ENCODE data around the gene HLA-DQA2. TPM values are rescaled to one million over a fixed set of nuclear protein-coding genes. Genes with fewer than 3 reads are reported as not detected.
"Not testable (repeated sequence)": the region's sequence is repeated elsewhere in the genome, so short reads cannot be mapped to it uniquely, and the experiment has no call there.

HLA-DQA2 gene
- total RNA-seq, 6 experiments from 2014 or later = 0.25 to 7.7 (median 0.72) TPM; not detected in 1

DNA sequence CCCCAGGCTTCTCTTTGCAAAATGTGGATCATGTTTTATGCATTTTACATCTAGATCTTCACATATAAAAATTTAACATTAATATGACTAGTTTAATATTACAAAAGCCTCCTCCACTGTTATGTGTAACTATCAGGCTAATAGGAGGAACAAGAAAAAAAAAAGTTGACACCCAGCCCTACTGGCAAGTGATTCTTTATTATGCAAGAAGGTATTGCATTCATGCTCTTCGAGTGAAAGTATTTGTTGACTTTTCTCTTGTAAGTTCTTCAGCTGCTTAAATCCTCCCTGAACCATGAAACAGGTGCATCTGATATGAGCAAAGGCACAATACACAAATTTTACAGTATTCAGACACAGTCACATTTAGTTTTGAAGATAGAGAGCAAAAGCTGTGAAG is 22.9 kb downstream of the HLA-DQA2 start:
- Histone ChIP-seq H3K27ac (no peak overlapping the region), H3K4me3 (no peak overlapping the region), H3K27me3 (no peaks in the 10 kb centered on the region), H3K9me3 (no peaks in the 10 kb centered on the region), H3K36me3 (no peaks in the 10 kb centered on the region), H3K4me1 (no peaks in the 10 kb centered on the region)
- 10% methylated on average over 1 of the region's 1 CpG for WGBS (ENCODE audit: insufficient coverage, low coverage, low lambda C conversion rate, missing lambda C conversion rate)
- ATAC-seq (no peak), DNase-seq (no peak)
- intact Hi-C loops (cut with DNase I) = no loop called here
- TF ChIP-seq POLR2A (IDR thresholded peaks at IDR 0.05) = no peak
- TF ChIP-seq, protein P1, sequence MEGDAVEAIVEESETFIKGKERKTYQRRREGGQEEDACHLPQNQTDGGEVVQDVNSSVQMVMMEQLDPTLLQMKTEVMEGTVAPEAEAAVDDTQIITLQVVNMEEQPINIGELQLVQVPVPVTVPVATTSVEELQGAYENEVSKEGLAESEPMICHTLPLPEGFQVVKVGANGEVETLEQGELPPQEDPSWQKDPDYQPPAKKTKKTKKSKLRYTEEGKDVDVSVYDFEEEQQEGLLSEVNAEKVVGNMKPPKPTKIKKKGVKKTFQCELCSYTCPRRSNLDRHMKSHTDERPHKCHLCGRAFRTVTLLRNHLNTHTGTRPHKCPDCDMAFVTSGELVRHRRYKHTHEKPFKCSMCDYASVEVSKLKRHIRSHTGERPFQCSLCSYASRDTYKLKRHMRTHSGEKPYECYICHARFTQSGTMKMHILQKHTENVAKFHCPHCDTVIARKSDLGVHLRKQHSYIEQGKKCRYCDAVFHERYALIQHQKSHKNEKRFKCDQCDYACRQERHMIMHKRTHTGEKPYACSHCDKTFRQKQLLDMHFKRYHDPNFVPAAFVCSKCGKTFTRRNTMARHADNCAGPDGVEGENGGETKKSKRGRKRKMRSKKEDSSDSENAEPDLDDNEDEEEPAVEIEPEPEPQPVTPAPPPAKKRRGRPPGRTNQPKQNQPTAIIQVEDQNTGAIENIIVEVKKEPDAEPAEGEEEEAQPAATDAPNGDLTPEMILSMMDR (IDR thresholded peaks at IDR 0.05) = no peak

DNA sequence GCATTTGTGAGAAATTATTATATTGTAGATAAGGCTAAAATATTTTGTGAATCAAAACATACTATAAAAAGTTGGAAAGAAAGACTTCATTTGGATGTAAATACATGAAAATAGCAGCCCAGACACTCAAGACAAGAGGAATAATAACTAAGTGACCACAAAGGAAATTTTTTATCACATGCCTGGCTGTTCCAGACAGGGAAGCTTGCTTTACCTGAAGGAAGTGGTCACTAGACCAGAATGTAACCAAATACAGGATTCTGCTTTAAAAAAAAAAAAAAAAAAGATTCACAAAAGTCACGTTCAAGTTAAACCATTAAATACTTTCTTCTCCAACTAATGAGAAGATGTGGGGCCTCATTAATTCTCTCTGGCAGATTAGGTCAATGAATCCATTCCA is 31.5 kb downstream of the HLA-DQA2 start:
- H3K27ac ChIP-seq = no peak overlapping the region
- TF ChIP-seq, protein P1 (IDR thresholded peaks at IDR 0.05) = no peak
- no peak for TF ChIP-seq POLR2A (IDR thresholded peaks at IDR 0.05)
- H3K4me1 ChIP-seq = no peaks in the 10 kb centered on the region
- no peaks in the 10 kb centered on the region for H3K9me3 ChIP-seq
- H3K27me3 ChIP-seq = no peaks in the 10 kb centered on the region
- H3K36me3 ChIP-seq = no peaks in the 10 kb centered on the region
- ATAC-seq = no peak
- DNase-seq = no peak
- WGBS (ENCODE audit: insufficient coverage, low coverage, low lambda C conversion rate, missing lambda C conversion rate) = 11% methylated on average over 1 of the region's 1 CpG
- no peak overlapping the region for H3K4me3 ChIP-seq
- intact Hi-C loops (cut with DNase I) = no loop called here

- ATAC-seq (no peak), DNase-seq (no peak)
- Histone ChIP-seq H3K27me3 (no peaks in the 10 kb centered on the region), H3K9me3 (no peaks in the 10 kb centered on the region), H3K4me1 (no peaks in the 10 kb centered on the region), H3K27ac (no peak overlapping the region), H3K4me3 (no peak overlapping the region), H3K36me3 (no peaks in the 10 kb centered on the region)
- WGBS (ENCODE audit: insufficient coverage, low coverage, low lambda C conversion rate, missing lambda C conversion rate) = 43% methylated on average over 1 of the region's 1 CpG
- TF ChIP-seq, protein P1 (IDR thresholded peaks at IDR 0.05) = no peak
- no peak for TF ChIP-seq POLR2A (IDR thresholded peaks at IDR 0.05)
- intact Hi-C loops (cut with DNase I) = no loop called here
These were observed 33.2 kb downstream of the HLA-DQA2 start for GRCh38 chr6:32774426-32774825.

DNA sequence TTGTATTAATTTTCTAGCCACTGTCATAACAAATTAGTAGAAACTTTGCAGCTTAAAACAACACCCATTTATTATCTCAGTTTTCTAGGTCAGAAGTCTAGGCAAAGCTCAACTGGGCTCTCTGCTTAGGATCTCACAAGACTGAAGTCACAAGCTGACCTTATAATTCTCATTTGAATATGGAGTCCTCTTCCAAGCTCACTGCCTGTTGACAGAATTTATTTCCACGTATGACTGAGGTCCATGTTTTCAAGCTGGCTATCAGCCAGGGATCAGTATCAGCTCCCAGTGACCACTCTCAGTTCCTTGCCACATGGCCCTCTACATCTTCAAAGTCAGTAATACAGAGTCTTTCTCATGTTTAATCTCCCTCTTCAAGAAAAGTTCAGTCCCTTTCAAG is 33.9 kb downstream of the HLA-DQA2 start:
- Histone ChIP-seq H3K27ac (no peak overlapping the region), H3K4me1 (no peaks in the 10 kb centered on the region), H3K36me3 (no peaks in the 10 kb centered on the region), H3K27me3 (no peaks in the 10 kb centered on the region), H3K9me3 (no peaks in the 10 kb centered on the region), H3K4me3 (no peak overlapping the region)
- no peak for TF ChIP-seq POLR2A (IDR thresholded peaks at IDR 0.05)
- no peak for ATAC-seq
- 40% methylated on average over 1 of the region's 1 CpG for WGBS (ENCODE audit: insufficient coverage, low coverage, low lambda C conversion rate, missing lambda C conversion rate)
- no peak for DNase-seq
- intact Hi-C loops (cut with DNase I) = no loop called here

DNA sequence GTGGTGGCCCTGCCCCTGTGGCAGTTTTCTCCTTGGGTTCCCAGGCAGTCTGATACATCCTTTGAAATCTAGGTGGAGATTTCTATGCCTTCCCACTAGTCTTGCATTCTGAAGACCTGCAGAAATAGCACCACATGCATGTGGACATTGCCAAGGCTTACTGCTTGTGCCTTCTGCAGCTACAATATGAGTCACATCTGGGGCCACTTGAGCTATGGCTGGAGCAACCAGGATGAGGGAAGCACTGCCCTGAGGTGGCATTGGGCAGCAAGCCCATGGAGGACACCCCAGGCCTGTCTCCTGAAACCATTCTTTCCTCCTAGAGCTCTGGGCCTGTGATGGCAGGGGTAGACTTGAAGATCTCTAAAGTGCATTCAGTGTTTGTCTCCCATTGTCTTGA is 37.8 kb downstream of the HLA-DQA2 start:
- H3K4me1 ChIP-seq = no peaks in the 10 kb centered on the region
- no peak for TF ChIP-seq POLR2A (IDR thresholded peaks at IDR 0.05)
- TF ChIP-seq, protein P1 (IDR thresholded peaks at IDR 0.05) = no peak
- H3K36me3 ChIP-seq = no peaks in the 10 kb centered on the region

GRCh38 chr6:32782923-32783322 is 41.7 kb downstream of the HLA-DQA2 start:
- H3K27ac ChIP-seq; ATAC-seq; H3K4me3 ChIP-seq; H3K4me1 ChIP-seq; H3K27me3 ChIP-seq; H3K9me3 ChIP-seq; DNase-seq; intact Hi-C loops (cut with DNase I); H3K36me3 ChIP-seq: not testable (repeated sequence)

More for the DNA sequence above, 37.8 kb downstream of the HLA-DQA2 start:
- intact Hi-C loops (cut with DNase I) = no loop called here
- no peak overlapping the region for H3K4me3 ChIP-seq
- DNase-seq (no peak), ATAC-seq (no peak)
- no peak overlapping the region for H3K27ac ChIP-seq
- H3K27me3 ChIP-seq = no peaks in the 10 kb centered on the region
- H3K9me3 ChIP-seq = no peaks in the 10 kb centered on the region

Data from right lobe of liver (tissue), 6 donors.